ENCODE results near the gene ADAMTS1. TPM values are rescaled to one million over a fixed set of nuclear protein-coding genes. Genes with fewer than 3 reads are reported as not detected.

ADAMTS1 gene
- total RNA-seq, 3 donors from 2014 or later (not counting 1 experiment from before 2014, with no cell fraction given), result 12.5 to 18.7 (median 17.1) TPM

DNA sequence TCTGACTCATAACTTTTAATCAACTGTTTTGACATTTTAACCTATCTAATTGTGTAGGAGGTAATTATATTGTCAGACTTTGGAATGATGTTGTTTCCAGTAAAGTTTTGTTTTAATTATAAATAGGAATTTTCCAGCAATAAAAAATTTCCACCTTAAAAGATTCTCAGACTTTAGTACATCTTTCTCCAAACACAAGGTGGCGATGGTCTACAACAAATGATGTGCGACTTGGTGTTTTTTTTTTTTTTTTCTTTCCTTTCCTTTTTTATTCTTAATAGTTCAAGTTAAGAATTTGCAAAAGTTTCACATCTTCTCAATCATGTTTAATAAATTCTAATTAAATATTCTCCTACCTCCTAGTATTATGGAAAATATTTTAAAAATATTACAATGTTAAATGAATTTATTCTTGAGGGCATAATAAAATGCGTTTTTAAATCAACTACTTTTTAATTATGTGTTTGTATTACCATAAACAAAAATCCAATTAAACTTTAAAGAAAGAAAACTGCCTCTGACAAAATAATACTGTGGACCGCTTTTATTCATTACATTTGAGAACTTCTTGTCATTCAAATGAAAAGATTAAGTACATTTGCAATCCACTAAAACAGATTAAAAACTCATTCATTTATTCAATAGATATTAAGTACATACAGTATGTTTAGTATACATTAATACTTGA, 4.4 kb upstream of the ADAMTS1 start:
- WGBS (ENCODE audit: insufficient coverage), result no CpG with 5 or more reads among the region's 4 CpGs
- H3K9me3 ChIP-seq (ENCODE audit: control insufficient read depth, insufficient read depth, low read length), result no peaks in the 10 kb centered on the region
- H3K27ac Mint-ChIP-seq, result no peak overlapping the region
- no peak overlapping the region for H3K4me3 ChIP-seq (ENCODE audit: low read length)
- peak in 1 of 2 donors; percentile 66 for DNase-seq
- no peaks in the 10 kb centered on the region for H3K9me3 Mint-ChIP-seq
- peaks cover 15% of the 10 kb centered on the region for H3K4me1 ChIP-seq (ENCODE audit: control insufficient read depth, insufficient read depth, low read length)
- no peaks in the 10 kb centered on the region for H3K27me3 ChIP-seq (ENCODE audit: control insufficient read depth, insufficient read depth, low read length)
- TF ChIP-seq, protein P1, sequence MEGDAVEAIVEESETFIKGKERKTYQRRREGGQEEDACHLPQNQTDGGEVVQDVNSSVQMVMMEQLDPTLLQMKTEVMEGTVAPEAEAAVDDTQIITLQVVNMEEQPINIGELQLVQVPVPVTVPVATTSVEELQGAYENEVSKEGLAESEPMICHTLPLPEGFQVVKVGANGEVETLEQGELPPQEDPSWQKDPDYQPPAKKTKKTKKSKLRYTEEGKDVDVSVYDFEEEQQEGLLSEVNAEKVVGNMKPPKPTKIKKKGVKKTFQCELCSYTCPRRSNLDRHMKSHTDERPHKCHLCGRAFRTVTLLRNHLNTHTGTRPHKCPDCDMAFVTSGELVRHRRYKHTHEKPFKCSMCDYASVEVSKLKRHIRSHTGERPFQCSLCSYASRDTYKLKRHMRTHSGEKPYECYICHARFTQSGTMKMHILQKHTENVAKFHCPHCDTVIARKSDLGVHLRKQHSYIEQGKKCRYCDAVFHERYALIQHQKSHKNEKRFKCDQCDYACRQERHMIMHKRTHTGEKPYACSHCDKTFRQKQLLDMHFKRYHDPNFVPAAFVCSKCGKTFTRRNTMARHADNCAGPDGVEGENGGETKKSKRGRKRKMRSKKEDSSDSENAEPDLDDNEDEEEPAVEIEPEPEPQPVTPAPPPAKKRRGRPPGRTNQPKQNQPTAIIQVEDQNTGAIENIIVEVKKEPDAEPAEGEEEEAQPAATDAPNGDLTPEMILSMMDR (IDR thresholded peaks at IDR 0.05), result no peak
- no peak overlapping the region for H3K27ac ChIP-seq (ENCODE audit: low read length)
- H3K27me3 Mint-ChIP-seq (ENCODE audit: low read depth in 2 of 2), result peaks cover 5 to 10% of the 10 kb centered on the region in 2 donors
- intact Hi-C loops (cut with micrococcal nuclease), result loop anchor here (1.0 to 5.0 kb wide), 6 partner anchors 15 to 1944 kb away; no protein-coding TSS in a partner anchor
- no peaks in the 10 kb centered on the region for H3K36me3 Mint-ChIP-seq
- peaks cover 24 to 32% of the 10 kb centered on the region in 2 donors for H3K4me1 Mint-ChIP-seq
- H3K4me3 Mint-ChIP-seq, result no peak overlapping the region
- ATAC-seq, result no peak
- no peaks in the 10 kb centered on the region for H3K36me3 ChIP-seq (ENCODE audit: control insufficient read depth, insufficient read depth, low read length)

DNA sequence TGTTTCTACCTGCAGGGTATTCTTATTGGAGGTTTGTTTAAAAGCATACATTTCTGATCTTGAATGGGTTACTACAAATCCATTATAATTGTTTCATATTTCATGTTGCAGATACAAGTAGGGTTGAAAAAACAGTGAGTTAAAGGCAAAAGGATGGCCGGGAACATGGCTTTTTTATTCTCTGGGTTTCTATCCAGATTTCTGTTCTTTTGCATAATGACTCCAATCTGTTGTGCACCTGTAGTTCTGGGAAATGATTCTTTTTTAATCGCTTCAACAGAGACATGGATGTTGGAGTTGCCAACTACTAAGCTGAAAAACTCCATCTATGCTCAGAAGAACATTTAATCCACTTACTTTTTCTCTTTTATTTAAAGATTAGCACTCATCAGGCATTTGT, 2.7 kb upstream of the ADAMTS1 start:
- Mint-ChIP-seq H3K27ac (peak overlapping the region in 1 of 2 donors; percentile 91), H3K4me1 (peaks cover 35 to 47% of the 10 kb centered on the region in 2 donors), H3K27me3 (ENCODE audit: low read depth in 2 of 2) (peaks cover 9 to 10% of the 10 kb centered on the region in 2 donors), H3K4me3 (no peak overlapping the region), H3K36me3 (no peaks in the 10 kb centered on the region), H3K9me3 (no peaks in the 10 kb centered on the region)
- DNase-seq (no peak), ATAC-seq (no peak)
- 91% methylated on average over 1 of the region's 2 CpGs for WGBS (ENCODE audit: insufficient coverage)
- H3K36me3 ChIP-seq (ENCODE audit: control insufficient read depth, insufficient read depth, low read length), result no peaks in the 10 kb centered on the region
- intact Hi-C loops (cut with micrococcal nuclease), result loop anchor here (2.0 to 5.0 kb wide), 3 partner anchors 13 to 1674 kb away; no protein-coding TSS in a partner anchor
- H3K27ac ChIP-seq (ENCODE audit: low read length), result no peak overlapping the region
- H3K27me3 ChIP-seq (ENCODE audit: control insufficient read depth, insufficient read depth, low read length), result no peaks in the 10 kb centered on the region
- peaks cover 19% of the 10 kb centered on the region for H3K4me1 ChIP-seq (ENCODE audit: control insufficient read depth, insufficient read depth, low read length)
- H3K9me3 ChIP-seq (ENCODE audit: control insufficient read depth, insufficient read depth, low read length), result no peaks in the 10 kb centered on the region
- no peak overlapping the region for H3K4me3 ChIP-seq (ENCODE audit: low read length)
- TF ChIP-seq, protein P1 (IDR thresholded peaks at IDR 0.05), result no peak

DNA sequence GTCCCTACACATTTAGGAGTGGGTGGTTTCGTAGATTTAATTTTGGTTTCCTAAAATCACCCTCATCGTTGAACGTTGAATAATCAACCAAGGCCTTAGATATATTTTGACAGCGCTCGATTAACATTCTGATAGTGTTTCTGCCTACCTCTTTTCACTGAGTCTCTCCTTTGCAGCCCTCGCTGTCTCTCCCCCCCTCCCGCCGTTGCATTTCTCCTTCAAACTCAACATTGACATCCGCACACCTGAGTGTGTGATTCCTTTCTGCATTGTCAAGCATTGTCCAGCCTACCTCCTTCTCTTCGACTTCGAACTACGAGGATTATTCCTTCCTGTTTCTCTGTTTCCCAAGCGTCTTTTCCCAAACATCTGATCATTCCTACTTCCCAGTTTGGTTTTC, 1.8 kb upstream of the ADAMTS1 start:
- WGBS (ENCODE audit: insufficient coverage), result 17% methylated on average over 13 of the region's 13 CpGs
- peaks cover 9 to 10% of the 10 kb centered on the region in 2 donors for H3K27me3 Mint-ChIP-seq (ENCODE audit: low read depth in 2 of 2)

More for the DNA sequence above, 1.8 kb upstream of the ADAMTS1 start:
- Histone ChIP-seq H3K36me3 (ENCODE audit: control insufficient read depth, insufficient read depth, low read length) (peaks cover 3% of the 10 kb centered on the region), H3K9me3 (ENCODE audit: control insufficient read depth, insufficient read depth, low read length) (no peaks in the 10 kb centered on the region), H3K4me1 (ENCODE audit: control insufficient read depth, insufficient read depth, low read length) (peaks cover 25% of the 10 kb centered on the region), H3K27ac (ENCODE audit: low read length) (peak overlapping the region; percentile 23), H3K4me3 (ENCODE audit: low read length) (no peak overlapping the region), H3K27me3 (ENCODE audit: control insufficient read depth, insufficient read depth, low read length) (no peaks in the 10 kb centered on the region)
- DNase-seq, result no peak
- intact Hi-C loops (cut with micrococcal nuclease), result loop anchor here (5.0 kb wide), 1 partner anchor 1675 kb away; no protein-coding TSS in a partner anchor
- TF ChIP-seq, protein P1 (IDR thresholded peaks at IDR 0.05), result no peak
- H3K27ac Mint-ChIP-seq, result peak overlapping the region; percentile 43 to 91
- peak overlapping the region; percentile 91 for H3K4me3 Mint-ChIP-seq
- peaks cover 3% of the 10 kb centered on the region for H3K36me3 Mint-ChIP-seq
- H3K9me3 Mint-ChIP-seq, result no peaks in the 10 kb centered on the region
- no peak for ATAC-seq
- H3K4me1 Mint-ChIP-seq, result peaks cover 44 to 56% of the 10 kb centered on the region in 2 donors
